OCI-LY7 (cell line): ENCODE measurements around the gene PLPPR1. TPM values are rescaled to one million over a fixed set of nuclear protein-coding genes. Genes with fewer than 3 reads are reported as not detected.

Experiments
- BruUV-seq: library from RNA; stranded (reverse); fragments of 400-500 nt; replicated peaks from 2 replicates; lab custom pipeline; 2021; lab: Mats Ljungman, UMichigan
- CTCF ChIA-PET: fragments of 300-600 bp; sonication (Branson Sonifier 250); formaldehyde crosslinking; loops from one replicate; lab custom pipeline; 2022; ENCODE audit warnings: antibody characterized with exemption; ENCODE audit not compliant: unreplicated experiment; lab: Charles Lee
- POLR2A ChIA-PET: fragments of 300-600 bp; sonication (Branson Sonifier 250); formaldehyde crosslinking; loops from one replicate; lab custom pipeline; 2022; ENCODE audit warnings: antibody characterized with exemption; lab: Charles Lee
- DNase-seq: peaks from one replicate; pipeline ENCODE4 v3.0.0-alpha.2; 2015; ENCODE audit warnings: low spot score
- H2AFZ ChIP-seq: fragments of 200-600 bp; sonication (generic), shearing (Covaris generic); 2 replicates; pipeline ENCODE4 v1.6.1; 2014; ENCODE audit warnings: mild to moderate bottlenecking, antibody characterized with exemption, low read length, moderate library complexity
- H3K27ac ChIP-seq: fragments of 200-600 bp; sonication (generic); 2 replicates; pipeline ENCODE4 v1.5.1; 2014; ENCODE audit warnings: mixed run types, low read depth, mild to moderate bottlenecking, moderate library complexity, low read length, inconsistent platforms; ENCODE audit not compliant: poor library complexity, severe bottlenecking
- H3K36me3 ChIP-seq: fragments of 200-600 bp; sonication (generic); 2 replicates; pipeline ENCODE4 v1.6.1; 2014; ENCODE audit warnings: mild to moderate bottlenecking, antibody characterized with exemption, low read length, moderate library complexity, mixed read lengths; ENCODE audit not compliant: insufficient read depth
- H3K4me1 ChIP-seq: fragments of 200-600 bp; sonication (generic); 2 replicates; pipeline ENCODE4 v1.5.1; 2014; ENCODE audit warnings: mild to moderate bottlenecking, low read length; ENCODE audit not compliant: insufficient read depth, poor library complexity, severe bottlenecking
- H3K4me2 ChIP-seq: fragments of 200-600 bp; sonication (generic); 2 replicates; pipeline ENCODE4 v1.6.1; 2014; ENCODE audit warnings: mild to moderate bottlenecking, low read length
- H3K4me3 ChIP-seq: fragments of 200-600 bp; sonication (generic); 2 replicates; pipeline ENCODE4 v1.5.1; 2014; ENCODE audit warnings: mild to moderate bottlenecking, low read depth, low read length; ENCODE audit not compliant: poor library complexity, severe bottlenecking
- H3K79me2 ChIP-seq: fragments of 200-600 bp; sonication (generic); 2 replicates; pipeline ENCODE4 v1.6.1; 2016; ENCODE audit warnings: low read depth, mild to moderate bottlenecking, low read length, moderate library complexity, mixed read lengths; ENCODE audit not compliant: insufficient read depth
- H3K9me2 ChIP-seq: fragments of 200-600 bp; sonication (generic); 2 replicates; pipeline ENCODE4 v1.6.1; 2016; ENCODE audit warnings: mild to moderate bottlenecking, low read length, mixed read lengths; ENCODE audit not compliant: insufficient read depth
- H3K9me3 ChIP-seq: fragments of 200-600 bp; sonication (generic); 2 replicates; pipeline ENCODE4 v1.6.1; 2014; ENCODE audit warnings: mild to moderate bottlenecking, mixed run types, low read length, mixed read lengths
- H4K20me1 ChIP-seq: fragments of 200-600 bp; sonication (generic); 2 replicates; pipeline ENCODE4 v1.6.1; 2014; ENCODE audit warnings: mild to moderate bottlenecking, antibody characterized with exemption, low read length, moderate library complexity, mixed read lengths; ENCODE audit not compliant: insufficient read depth
- EZH2phosphoT487 ChIP-seq: fragments of 200-600 bp; sonication (generic); IDR thresholded peaks from 2 replicates; pipeline ENCODE4 v1.6.1; 2018; ENCODE audit warnings: low read depth, borderline replicate concordance, mild to moderate bottlenecking, mixed run types, antibody characterized with exemption, low read length, moderate library complexity, mixed read lengths
- intact Hi-C: fragments of 100-400 bp; cut with micrococcal nuclease; formaldehyde crosslinking; loops from one replicate; pipeline ENCODE4 v1.10.0; 2022; ENCODE audit not compliant: unreplicated experiment
- total RNA-seq, 2 experiments: library from RNA; depleted of rRNA in 1 of 2; stranded (reverse); fragments of >200 nt in 1 of 2; shearing (Covaris generic) in 1 of 2; gene quantifications; 2 replicates each; pipeline ENCODE4 v1.2.3, GENCODE V29; 2014 to 2022
- TF ChIP-seq, protein P1 (sequence below): fragments of 200-600 bp; sonication (generic); conservative IDR thresholded peaks from 2 replicates; pipeline ENCODE4 v1.5.1; 2014; ENCODE audit warnings: mild to moderate bottlenecking, antibody characterized with exemption, low read length, moderate library complexity, mixed read lengths

Gene PLPPR1
- total RNA-seq, 2 experiments from 2014 or later: not detected

DNA sequence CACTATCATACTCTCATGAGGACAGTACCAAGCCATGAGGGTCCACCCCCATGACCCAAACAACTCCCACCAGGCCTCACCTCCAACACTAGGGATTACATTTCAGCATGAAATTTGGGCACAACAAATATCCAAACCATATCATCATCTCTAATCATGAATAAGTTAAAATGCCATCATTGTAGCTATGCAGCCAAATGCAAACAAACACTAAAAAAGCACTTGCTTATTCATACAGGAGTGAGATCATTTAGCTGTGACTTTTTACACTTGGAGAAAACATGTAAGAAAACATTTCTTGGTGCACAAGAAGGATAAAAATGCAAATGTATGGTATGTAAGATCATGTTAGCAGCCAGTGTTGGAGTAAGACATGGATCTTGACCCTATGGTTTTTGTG lies 332.1 kb downstream of the PLPPR1 start:
- TF ChIP-seq, protein P1, sequence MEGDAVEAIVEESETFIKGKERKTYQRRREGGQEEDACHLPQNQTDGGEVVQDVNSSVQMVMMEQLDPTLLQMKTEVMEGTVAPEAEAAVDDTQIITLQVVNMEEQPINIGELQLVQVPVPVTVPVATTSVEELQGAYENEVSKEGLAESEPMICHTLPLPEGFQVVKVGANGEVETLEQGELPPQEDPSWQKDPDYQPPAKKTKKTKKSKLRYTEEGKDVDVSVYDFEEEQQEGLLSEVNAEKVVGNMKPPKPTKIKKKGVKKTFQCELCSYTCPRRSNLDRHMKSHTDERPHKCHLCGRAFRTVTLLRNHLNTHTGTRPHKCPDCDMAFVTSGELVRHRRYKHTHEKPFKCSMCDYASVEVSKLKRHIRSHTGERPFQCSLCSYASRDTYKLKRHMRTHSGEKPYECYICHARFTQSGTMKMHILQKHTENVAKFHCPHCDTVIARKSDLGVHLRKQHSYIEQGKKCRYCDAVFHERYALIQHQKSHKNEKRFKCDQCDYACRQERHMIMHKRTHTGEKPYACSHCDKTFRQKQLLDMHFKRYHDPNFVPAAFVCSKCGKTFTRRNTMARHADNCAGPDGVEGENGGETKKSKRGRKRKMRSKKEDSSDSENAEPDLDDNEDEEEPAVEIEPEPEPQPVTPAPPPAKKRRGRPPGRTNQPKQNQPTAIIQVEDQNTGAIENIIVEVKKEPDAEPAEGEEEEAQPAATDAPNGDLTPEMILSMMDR: no peak
- TF ChIP-seq EZH2phosphoT487: no peak
- H3K9me3 ChIP-seq: no peaks in the 10 kb centered on the region
- intact Hi-C loops: no loop called here
- H3K4me1 ChIP-seq: no peaks in the 10 kb centered on the region
- H3K79me2 ChIP-seq: no peaks in the 10 kb centered on the region
- H3K36me3 ChIP-seq: no peaks in the 10 kb centered on the region
- H4K20me1 ChIP-seq: no peaks in the 10 kb centered on the region
- no TSS peak for BruUV-seq
- H3K9me2 ChIP-seq: no peaks in the 10 kb centered on the region
- no peak overlapping the region for H3K4me3 ChIP-seq
- CTCF ChIA-PET: no interaction called here
- DNase-seq: no peak
- H2AFZ ChIP-seq: no peak overlapping the region
- H3K27ac ChIP-seq: no peak overlapping the region
- H3K4me2 ChIP-seq: no peak overlapping the region
- POLR2A ChIA-PET: no interaction called here

DNA sequence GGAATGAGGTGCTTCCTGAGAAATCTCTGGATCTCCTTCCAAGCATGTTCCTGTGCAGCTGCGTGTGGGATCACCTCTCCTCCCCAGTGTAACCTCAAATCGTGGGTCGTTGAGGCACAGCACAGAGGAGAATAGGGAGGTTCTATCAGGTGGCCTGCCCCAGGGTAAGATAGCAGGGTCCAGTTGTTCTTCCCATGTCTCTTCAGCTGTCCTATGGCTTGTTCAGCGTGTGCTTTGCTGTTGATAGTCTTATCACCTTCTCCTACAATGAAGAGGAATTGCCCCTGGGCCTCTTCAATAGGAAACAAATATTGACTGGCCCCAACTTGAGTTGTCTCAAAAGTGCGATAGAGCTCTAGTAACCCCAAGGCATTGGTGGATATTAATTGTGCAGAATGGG lies 333.9 kb downstream of the PLPPR1 start:
- no peaks in the 10 kb centered on the region for H3K79me2 ChIP-seq
- no peaks in the 10 kb centered on the region for H4K20me1 ChIP-seq
- DNase-seq: no peak
- no peak overlapping the region for H3K4me2 ChIP-seq
- no peak overlapping the region for H2AFZ ChIP-seq
- ChIA-PET POLR2A (no interaction called here), CTCF (no interaction called here)
- no peaks in the 10 kb centered on the region for H3K9me3 ChIP-seq
- intact Hi-C loops: no loop called here
- H3K4me1 ChIP-seq: no peaks in the 10 kb centered on the region
- no peak overlapping the region for H3K4me3 ChIP-seq
- BruUV-seq: no TSS peak
- no peaks in the 10 kb centered on the region for H3K36me3 ChIP-seq
- H3K27ac ChIP-seq: no peak overlapping the region
- H3K9me2 ChIP-seq: no peaks in the 10 kb centered on the region
- TF ChIP-seq EZH2phosphoT487: no peak
- TF ChIP-seq, protein P1: no peak

DNA sequence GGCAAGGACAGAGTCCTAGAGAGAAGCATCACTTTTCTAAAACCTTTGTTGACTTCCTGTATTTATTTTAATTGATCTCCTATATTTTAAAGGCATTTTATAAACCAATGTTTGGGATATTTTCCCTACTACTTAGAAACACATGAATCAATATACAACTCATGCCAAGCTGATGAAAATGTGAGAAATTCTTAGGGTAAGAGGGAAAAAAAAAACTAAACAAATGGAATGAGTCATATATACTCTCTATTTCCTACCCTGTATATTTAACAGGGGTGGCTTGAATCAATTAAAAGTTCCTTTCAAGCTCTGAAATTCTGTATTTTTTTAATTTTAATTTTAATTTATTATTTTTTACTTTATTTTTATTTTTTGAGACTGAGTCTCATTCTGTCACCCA lies 336.7 kb downstream of the PLPPR1 start:
- Histone ChIP-seq H3K27ac (no peak overlapping the region), H3K4me3 (no peak overlapping the region), H3K9me2 (no peaks in the 10 kb centered on the region), H2AFZ (no peak overlapping the region), H3K4me1 (no peaks in the 10 kb centered on the region), H3K4me2 (no peak overlapping the region), H4K20me1 (no peaks in the 10 kb centered on the region), H3K36me3 (no peaks in the 10 kb centered on the region), H3K9me3 (no peaks in the 10 kb centered on the region), H3K79me2 (no peaks in the 10 kb centered on the region)
- intact Hi-C loops: no loop called here
- ChIA-PET CTCF (no interaction called here), POLR2A (no interaction called here)
- BruUV-seq: no TSS peak
- no peak for DNase-seq
- TF ChIP-seq, protein P1: no peak
- TF ChIP-seq EZH2phosphoT487: no peak
